Stimulated activated CD4-positive, alpha-beta T cell treated with anti-CD3 and anti-CD28 coated beads, Interleukin-15, amount 100 ng/mL, for 1 hour (primary cell): ENCODE data around the gene C22orf23.
A peak's percentile ranks its signal among the peaks of the same experiment; 100 is the strongest.
"Not testable (repeated sequence)": the region's sequence is repeated elsewhere in the genome, so short reads cannot be mapped to it uniquely, and the experiment has no call there.

ENCODE experiments used
- DNase-seq, 2 donors: peaks; one replicate each; pipeline ENCODE4 v3.0.0-alpha.2; 2020; ENCODE audit warnings: low read depth in 1 of 2, low spot score in 1 of 2

Gene C22orf23

GRCh38 chr22:37957232-37957631 lies 3.8 kb upstream of the C22orf23 start:
- no peak for DNase-seq

- DNase-seq = not testable (repeated sequence)
These were observed 2.5 kb upstream of the C22orf23 start for GRCh38 chr22:37955825-37956397.

GRCh38 chr22:37954686-37955085 lies 1.3 kb upstream of the C22orf23 start:
- DNase-seq = no peak

- no peak for DNase-seq
These were observed 352 bp downstream of the C22orf23 start for GRCh38 chr22:37953062-37953436.

- not testable (repeated sequence) for DNase-seq
These were observed 772 bp downstream of the C22orf23 start for GRCh38 chr22:37952629-37953028.

GRCh38 chr22:37951305-37951704 lies 2.1 kb downstream of the C22orf23 start:
- no peak for DNase-seq

- DNase-seq = not testable (repeated sequence)
These were observed 6.1 kb downstream of the C22orf23 start for GRCh38 chr22:37947142-37947795.

- DNase-seq = not testable (repeated sequence)
These were observed 9.0 kb downstream of the C22orf23 start for GRCh38 chr22:37944423-37944822.

- DNase-seq = no peak
These were observed 9.6 kb downstream of the C22orf23 start for GRCh38 chr22:37943825-37944198.

GRCh38 chr22:37943136-37943824 lies 10.1 kb downstream of the C22orf23 start:
- no peak for DNase-seq

- DNase-seq = no peak
These were observed 11.3 kb downstream of the C22orf23 start for GRCh38 chr22:37942133-37942532.

- no peak for DNase-seq
These were observed 12.6 kb downstream of the C22orf23 start for GRCh38 chr22:37940698-37941376.

- peak; percentile 61 to 76 for DNase-seq
These were observed 19.6 kb downstream of the C22orf23 start for GRCh38 chr22:37933711-37934376.

GRCh38 chr22:37932821-37933578 lies 20.4 kb downstream of the C22orf23 start:
- no peak for DNase-seq

GRCh38 chr22:37932401-37932800 lies 21.0 kb downstream of the C22orf23 start:
- no peak for DNase-seq

- no peak for DNase-seq
These were observed 21.5 kb downstream of the C22orf23 start for GRCh38 chr22:37931893-37932389.

- no peak for DNase-seq
These were observed 22.4 kb downstream of the C22orf23 start for GRCh38 chr22:37930952-37931440.

- no peak for DNase-seq
These were observed 23.0 kb downstream of the C22orf23 start for GRCh38 chr22:37930270-37930951.

- no peak for DNase-seq
These were observed 24.0 kb downstream of the C22orf23 start for GRCh38 chr22:37929390-37929789.

- no peak for DNase-seq
These were observed 25.8 kb downstream of the C22orf23 start for GRCh38 chr22:37927637-37927936.
